BLaER1 treated with 17β-estradiol and CSF1 and Interleukin-3, amounts not matched to agents 10 nM and 100 nM (cell line): ENCODE data around the gene PRELID3B.
A peak's percentile ranks its signal among the peaks of the same experiment; 100 is the strongest.

ENCODE experiments used
- H3K27ac ChIP-seq, 11 experiments: shearing (Covaris generic); formaldehyde crosslinking; 2 replicates each; pipeline ENCODE4 v1.8.1; 2022
- H3K27me3 ChIP-seq, 11 experiments: shearing (Covaris generic); formaldehyde crosslinking; 2 replicates each; pipeline ENCODE4 v1.8.1; 2022
- H3K36me3 ChIP-seq, 11 experiments: shearing (Covaris generic); formaldehyde crosslinking; 2 replicates each; pipeline ENCODE4 v1.8.1; 2022
- H3K4me1 ChIP-seq, 10 experiments: shearing (Covaris generic); formaldehyde crosslinking; 2 replicates each; pipeline ENCODE4 v1.8.1; 2022
- H3K4me2 ChIP-seq, 11 experiments: shearing (Covaris generic); formaldehyde crosslinking; 2 replicates each; pipeline ENCODE4 v1.8.1; 2022
- H3K4me3 ChIP-seq, 10 experiments: shearing (Covaris generic); formaldehyde crosslinking; 2 replicates each; pipeline ENCODE4 v1.8.1; 2022
- H3K9ac ChIP-seq, 11 experiments: shearing (Covaris generic); formaldehyde crosslinking; 2 replicates each; pipeline ENCODE4 v1.8.1; 2022
- H3K9me3 ChIP-seq, 11 experiments: shearing (Covaris generic); formaldehyde crosslinking; replicated peaks in 1 of 11; 2 replicates each; pipeline ENCODE4 v1.8.1; 2022
- H4K20me1 ChIP-seq, 11 experiments: shearing (Covaris generic); formaldehyde crosslinking; 2 replicates each; pipeline ENCODE4 v1.8.1; 2022
- Cebpa-rat ChIP-seq, 11 experiments: shearing (Covaris generic); IDR thresholded peaks; 2 replicates each; pipeline ENCODE4 v1.8.1; 2022

Gene PRELID3B

GRCh38 chr20:59075934-59076508 lies 33.4 kb upstream of the PRELID3B start:
- H3K27ac ChIP-seq = no peak overlapping the region
- H3K4me2 ChIP-seq = no peak overlapping the region
- no peak overlapping the region for H3K9ac ChIP-seq
- H3K4me3 ChIP-seq = no peak overlapping the region
- peaks cover 12 to 34% (median 18%) of the 10 kb centered on the region in 10 experiments for H3K4me1 ChIP-seq
- no peak for TF ChIP-seq Cebpa-rat (IDR thresholded peaks at IDR 0.05)
- no peaks in the 10 kb centered on the region for H3K27me3 ChIP-seq
- no peaks in the 10 kb centered on the region for H3K36me3 ChIP-seq
- H3K9me3 ChIP-seq = no peaks in the 10 kb centered on the region
- H4K20me1 ChIP-seq = no peaks in the 10 kb centered on the region

GRCh38 chr20:59074456-59074855 lies 31.9 kb upstream of the PRELID3B start:
- H3K4me2 ChIP-seq = no peak overlapping the region
- peaks cover 12 to 45% (median 20%) of the 10 kb centered on the region in 10 experiments for H3K4me1 ChIP-seq
- no peaks in the 10 kb centered on the region for H4K20me1 ChIP-seq
- no peak overlapping the region for H3K4me3 ChIP-seq
- no peak overlapping the region for H3K27ac ChIP-seq
- no peaks in the 10 kb centered on the region for H3K36me3 ChIP-seq
- no peak for TF ChIP-seq Cebpa-rat (IDR thresholded peaks at IDR 0.05)
- H3K9me3 ChIP-seq = no peaks in the 10 kb centered on the region
- H3K27me3 ChIP-seq = no peaks in the 10 kb centered on the region
- H3K9ac ChIP-seq = no peak overlapping the region

GRCh38 chr20:59073582-59073981 lies 31.0 kb upstream of the PRELID3B start:
- Histone ChIP-seq H3K9ac (no peak overlapping the region), H4K20me1 (no peaks in the 10 kb centered on the region), H3K27me3 (no peaks in the 10 kb centered on the region), H3K36me3 (no peaks in the 10 kb centered on the region), H3K4me1 (peaks cover 12 to 51% (median 20%) of the 10 kb centered on the region in 10 experiments), H3K4me3 (no peak overlapping the region), H3K9me3 (no peaks in the 10 kb centered on the region), H3K4me2 (peak overlapping the region in 2 of 11 experiments; percentile 56 to 68; a peak in 2 of 22 replicates), H3K27ac (no peak overlapping the region)
- no peak for TF ChIP-seq Cebpa-rat (IDR thresholded peaks at IDR 0.05)

- Histone ChIP-seq H3K27me3 (no peaks in the 10 kb centered on the region), H3K4me1 (peaks cover 9 to 41% (median 17%) of the 10 kb centered on the region in 10 experiments), H3K9ac (no peak overlapping the region), H3K36me3 (no peaks in the 10 kb centered on the region), H3K4me3 (no peak overlapping the region), H3K27ac (no peak overlapping the region), H3K9me3 (no peaks in the 10 kb centered on the region), H4K20me1 (no peaks in the 10 kb centered on the region), H3K4me2 (peak overlapping the region in 5 of 11 experiments; percentile 33 to 86 (median 56); a peak in 9 of 22 replicates)
- no peak for TF ChIP-seq Cebpa-rat (IDR thresholded peaks at IDR 0.05)
Measured at GRCh38 chr20:59071216-59071615, 28.6 kb upstream of the PRELID3B start.

- H3K4me2 ChIP-seq = peak overlapping the region in 2 of 11 experiments; percentile 63 to 82; a peak in 4 of 22 replicates
- no peaks in the 10 kb centered on the region for H3K36me3 ChIP-seq
Measured at GRCh38 chr20:59069026-59069425, 26.4 kb upstream of the PRELID3B start.

GRCh38 chr20:59068534-59068933 lies 25.9 kb upstream of the PRELID3B start:
- Histone ChIP-seq H3K27ac (no peak overlapping the region), H3K36me3 (no peaks in the 10 kb centered on the region), H4K20me1 (no peaks in the 10 kb centered on the region), H3K4me1 (peaks cover 9 to 41% (median 17%) of the 10 kb centered on the region in 10 experiments), H3K9me3 (no peaks in the 10 kb centered on the region), H3K4me3 (no peak overlapping the region), H3K27me3 (no peaks in the 10 kb centered on the region), H3K9ac (no peak overlapping the region), H3K4me2 (peak overlapping the region in 2 of 11 experiments; percentile 63 to 82; a peak in 4 of 22 replicates)
- TF ChIP-seq Cebpa-rat (IDR thresholded peaks at IDR 0.05) = no peak

More at GRCh38 chr20:59069026-59069425, 26.4 kb upstream of the PRELID3B start:
- H3K4me1 ChIP-seq = peaks cover 9 to 41% (median 17%) of the 10 kb centered on the region in 10 experiments
- H4K20me1 ChIP-seq = no peaks in the 10 kb centered on the region
- H3K27me3 ChIP-seq = no peaks in the 10 kb centered on the region
- no peak overlapping the region for H3K27ac ChIP-seq
- H3K9me3 ChIP-seq = no peaks in the 10 kb centered on the region
- no peak overlapping the region for H3K4me3 ChIP-seq
- no peak for TF ChIP-seq Cebpa-rat (IDR thresholded peaks at IDR 0.05)
- H3K9ac ChIP-seq = no peak overlapping the region

- Histone ChIP-seq H3K9ac (no peak overlapping the region), H4K20me1 (no peaks in the 10 kb centered on the region), H3K4me3 (no peak overlapping the region), H3K9me3 (no peaks in the 10 kb centered on the region), H3K4me2 (no peak overlapping the region), H3K4me1 (peaks cover 0 to 11% (median 0%) of the 10 kb centered on the region in 10 experiments; a peak in 6 of 20 replicates), H3K27me3 (no peaks in the 10 kb centered on the region), H3K36me3 (no peaks in the 10 kb centered on the region), H3K27ac (no peak overlapping the region)
- TF ChIP-seq Cebpa-rat (IDR thresholded peaks at IDR 0.05) = no peak
Measured at GRCh38 chr20:59064214-59064722, 21.7 kb upstream of the PRELID3B start.

GRCh38 chr20:59063358-59064213 lies 21.0 kb upstream of the PRELID3B start:
- Histone ChIP-seq H3K9me3 (no peaks in the 10 kb centered on the region), H3K27ac (no peak overlapping the region), H3K4me2 (no peak overlapping the region), H3K4me3 (no peak overlapping the region), H3K4me1 (peaks cover 0 to 4% (median 0%) of the 10 kb centered on the region in 10 experiments; a peak in 6 of 20 replicates), H3K36me3 (no peaks in the 10 kb centered on the region), H4K20me1 (no peaks in the 10 kb centered on the region), H3K9ac (peak overlapping the region in 1 of 11 experiments; percentile 38; a peak in 1 of 22 replicates), H3K27me3 (no peaks in the 10 kb centered on the region)
- TF ChIP-seq Cebpa-rat (IDR thresholded peaks at IDR 0.05) = no peak

- H4K20me1 ChIP-seq = no peaks in the 10 kb centered on the region
- H3K9ac ChIP-seq = no peak overlapping the region
- no peak for TF ChIP-seq Cebpa-rat (IDR thresholded peaks at IDR 0.05)
- no peaks in the 10 kb centered on the region for H3K27me3 ChIP-seq
- no peak overlapping the region for H3K4me2 ChIP-seq
- peaks cover 0 to 5% (median 0%) of the 10 kb centered on the region in 11 experiments; a peak in 1 of 22 replicates for H3K9me3 ChIP-seq
- no peak overlapping the region for H3K27ac ChIP-seq
- no peaks in the 10 kb centered on the region for H3K36me3 ChIP-seq
- H3K4me3 ChIP-seq = no peak overlapping the region
- no peaks in the 10 kb centered on the region for H3K4me1 ChIP-seq
Measured at GRCh38 chr20:59062081-59062480, 19.5 kb upstream of the PRELID3B start.
